Parathyroid adenoma (tissue), 2 donors: ENCODE measurements around the gene TUT4.

Experiments
- H2AFZ ChIP-seq: fragments of 300-600 bp; sonication (generic); one replicate; pipeline ENCODE4 v1.7.0; 2017; ENCODE audit warnings: antibody characterized with exemption, mild to moderate bottlenecking
- H3K27ac ChIP-seq: fragments of 300-600 bp; sonication (generic); one replicate; pipeline ENCODE4 v1.7.0; 2017
- H3K27me3 ChIP-seq: fragments of 300-600 bp; sonication (generic); one replicate; pipeline ENCODE4 v1.7.0; 2017; ENCODE audit warnings: low read length; ENCODE audit not compliant: control insufficient read depth, insufficient read depth
- H3K36me3 ChIP-seq: fragments of 300-600 bp; sonication (generic); one replicate; pipeline ENCODE4 v1.7.0; 2017; ENCODE audit warnings: low read length; ENCODE audit not compliant: control insufficient read depth, insufficient read depth
- H3K4me1 ChIP-seq: fragments of 300-600 bp; sonication (generic); one replicate; pipeline ENCODE4 v1.7.0; 2017; ENCODE audit warnings: control low read depth
- H3K4me2 ChIP-seq: fragments of 300-600 bp; sonication (generic); one replicate; pipeline ENCODE4 v1.7.0; 2017; ENCODE audit warnings: low read length
- H3K4me3 ChIP-seq: fragments of 300-600 bp; sonication (generic); one replicate; pipeline ENCODE4 v1.7.0; 2017; ENCODE audit warnings: low read depth, low read length
- H3K79me2 ChIP-seq: fragments of 300-600 bp; sonication (generic); one replicate; pipeline ENCODE4 v1.7.0; 2017; ENCODE audit warnings: control low read depth
- H3K9ac ChIP-seq: fragments of 300-600 bp; sonication (generic); one replicate; pipeline ENCODE4 v1.7.0; 2017; ENCODE audit warnings: mild to moderate bottlenecking
- H3K9me3 ChIP-seq: fragments of 300-600 bp; sonication (generic); one replicate; pipeline ENCODE4 v1.7.0; 2017; ENCODE audit warnings: low read length; ENCODE audit not compliant: control insufficient read depth
- CTCF ChIP-seq: fragments of 300-600 bp; sonication (generic); IDR thresholded peaks from one replicate; pipeline ENCODE4 v1.7.0; 2017; ENCODE audit warnings: antibody characterized with exemption, mild to moderate bottlenecking
- donor health status: primary hyperparathyroidism.

The TUT4 gene

GRCh38 chr1:52544665-52545525, 8.0 kb downstream of the TUT4 start:
- TF ChIP-seq CTCF, result no peak
- Histone ChIP-seq H2AFZ (no peak overlapping the region), H3K79me2 (peaks cover 21% of the 10 kb centered on the region), H3K9me3 (no peaks in the 10 kb centered on the region), H3K9ac (no peak overlapping the region), H3K36me3 (no peaks in the 10 kb centered on the region), H3K4me2 (no peak overlapping the region), H3K4me1 (no peaks in the 10 kb centered on the region), H3K4me3 (no peak overlapping the region), H3K27me3 (no peaks in the 10 kb centered on the region), H3K27ac (no peak overlapping the region)

GRCh38 chr1:52542085-52542688, 10.7 kb downstream of the TUT4 start:
- H2AFZ ChIP-seq, result no peak overlapping the region
- H3K27ac ChIP-seq, result no peak overlapping the region
- H3K9ac ChIP-seq, result no peak overlapping the region
- no peak overlapping the region for H3K4me3 ChIP-seq
- H3K36me3 ChIP-seq, result no peaks in the 10 kb centered on the region
- no peak overlapping the region for H3K4me2 ChIP-seq
- H3K27me3 ChIP-seq, result no peaks in the 10 kb centered on the region
- no peaks in the 10 kb centered on the region for H3K4me1 ChIP-seq
- TF ChIP-seq CTCF, result no peak
- H3K9me3 ChIP-seq, result no peaks in the 10 kb centered on the region
- peaks cover 18% of the 10 kb centered on the region for H3K79me2 ChIP-seq

GRCh38 chr1:52534928-52535764, 17.7 kb downstream of the TUT4 start:
- Histone ChIP-seq H3K4me2 (no peak overlapping the region), H3K27ac (no peak overlapping the region), H3K9me3 (no peaks in the 10 kb centered on the region), H3K79me2 (peaks cover 15% of the 10 kb centered on the region), H3K36me3 (no peaks in the 10 kb centered on the region), H3K9ac (no peak overlapping the region), H3K4me1 (no peaks in the 10 kb centered on the region), H3K27me3 (no peaks in the 10 kb centered on the region), H2AFZ (no peak overlapping the region), H3K4me3 (no peak overlapping the region)
- TF ChIP-seq CTCF, result no peak

GRCh38 chr1:52533713-52534112, 19.2 kb downstream of the TUT4 start:
- no peaks in the 10 kb centered on the region for H3K9me3 ChIP-seq
- H3K9ac ChIP-seq, result no peak overlapping the region
- no peak overlapping the region for H3K4me2 ChIP-seq
- no peaks in the 10 kb centered on the region for H3K36me3 ChIP-seq
- H3K79me2 ChIP-seq, result peaks cover 15% of the 10 kb centered on the region
- H3K27ac ChIP-seq, result no peak overlapping the region
- no peaks in the 10 kb centered on the region for H3K27me3 ChIP-seq
- no peak overlapping the region for H3K4me3 ChIP-seq
- H3K4me1 ChIP-seq, result no peaks in the 10 kb centered on the region
- H2AFZ ChIP-seq, result no peak overlapping the region
- TF ChIP-seq CTCF, result no peak
